D721Med (cell line): ENCODE measurements around the gene GABRG3.

ENCODE experiments used
- DNase-seq: peaks from one replicate; pipeline ENCODE4 v3.0.0; 2011; ENCODE audit warnings: low spot score; ENCODE audit not compliant: insufficient read length
- FAIRE-seq: peaks from 2 replicates; lab custom pipeline; 2011; peaks lifted over from hg19 to GRCh38; lab: Jason Lieb, UNC
- TF ChIP-seq, protein P1 (sequence below): IDR thresholded peaks from 2 replicates; pipeline ENCODE4 v1.5.1; 2012; ENCODE audit warnings: mild to moderate bottlenecking, control low read depth; ENCODE audit not compliant: insufficient read depth; ENCODE audit errors: missing control alignments

The GABRG3 gene

GRCh38 chr15:27458345-27459084 is 487.5 kb downstream of the GABRG3 start:
- TF ChIP-seq, protein P1, sequence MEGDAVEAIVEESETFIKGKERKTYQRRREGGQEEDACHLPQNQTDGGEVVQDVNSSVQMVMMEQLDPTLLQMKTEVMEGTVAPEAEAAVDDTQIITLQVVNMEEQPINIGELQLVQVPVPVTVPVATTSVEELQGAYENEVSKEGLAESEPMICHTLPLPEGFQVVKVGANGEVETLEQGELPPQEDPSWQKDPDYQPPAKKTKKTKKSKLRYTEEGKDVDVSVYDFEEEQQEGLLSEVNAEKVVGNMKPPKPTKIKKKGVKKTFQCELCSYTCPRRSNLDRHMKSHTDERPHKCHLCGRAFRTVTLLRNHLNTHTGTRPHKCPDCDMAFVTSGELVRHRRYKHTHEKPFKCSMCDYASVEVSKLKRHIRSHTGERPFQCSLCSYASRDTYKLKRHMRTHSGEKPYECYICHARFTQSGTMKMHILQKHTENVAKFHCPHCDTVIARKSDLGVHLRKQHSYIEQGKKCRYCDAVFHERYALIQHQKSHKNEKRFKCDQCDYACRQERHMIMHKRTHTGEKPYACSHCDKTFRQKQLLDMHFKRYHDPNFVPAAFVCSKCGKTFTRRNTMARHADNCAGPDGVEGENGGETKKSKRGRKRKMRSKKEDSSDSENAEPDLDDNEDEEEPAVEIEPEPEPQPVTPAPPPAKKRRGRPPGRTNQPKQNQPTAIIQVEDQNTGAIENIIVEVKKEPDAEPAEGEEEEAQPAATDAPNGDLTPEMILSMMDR, result no peak
- DNase-seq (no peak), FAIRE-seq (no peak)

DNA sequence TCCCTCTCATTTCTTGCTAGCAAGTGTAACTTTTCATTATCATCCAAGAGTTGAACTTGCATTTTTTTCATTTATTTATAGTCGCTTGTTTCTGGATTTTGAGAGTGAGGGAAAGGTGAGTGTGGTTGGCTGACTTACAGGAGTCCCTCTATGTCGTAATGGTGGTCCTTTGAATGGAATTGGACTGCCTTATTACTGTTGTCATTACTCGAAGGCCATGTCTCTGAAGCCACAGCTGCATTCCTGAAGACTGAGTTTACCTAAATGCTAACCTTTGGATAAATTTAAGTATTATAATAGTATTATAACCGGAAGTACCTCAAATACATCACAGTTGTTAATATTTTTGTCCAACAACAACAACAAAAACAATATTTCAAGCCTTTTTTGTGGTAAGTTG is 488.9 kb downstream of the GABRG3 start:
- TF ChIP-seq, protein P1, result no peak
- DNase-seq (no peak), FAIRE-seq (no peak)

DNA sequence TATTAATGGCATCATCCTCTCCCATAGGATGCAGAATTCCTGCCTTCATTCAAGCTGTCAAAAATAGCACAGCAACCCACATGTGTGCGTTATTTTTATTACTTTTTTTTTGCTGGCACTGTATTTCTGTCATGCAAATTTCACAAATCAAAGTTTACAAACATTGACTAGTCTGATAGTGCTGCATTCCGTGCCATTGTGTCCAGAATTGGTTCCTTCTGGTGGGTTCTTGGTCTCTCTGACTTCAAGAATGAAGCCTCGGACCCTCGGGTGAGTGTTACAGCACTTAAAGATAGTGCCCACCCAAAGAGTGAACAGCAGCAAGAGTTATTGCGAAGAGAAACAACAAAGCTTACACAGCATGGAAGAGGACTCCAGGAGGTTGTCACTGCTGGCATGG is 490.2 kb downstream of the GABRG3 start:
- TF ChIP-seq, protein P1, result no peak
- DNase-seq (no peak), FAIRE-seq (no peak)

- FAIRE-seq (no peak), DNase-seq (no peak)
- TF ChIP-seq, protein P1, result no peak
Observed at GRCh38 chr15:27463525-27464088, 492.6 kb downstream of the GABRG3 start.

DNA sequence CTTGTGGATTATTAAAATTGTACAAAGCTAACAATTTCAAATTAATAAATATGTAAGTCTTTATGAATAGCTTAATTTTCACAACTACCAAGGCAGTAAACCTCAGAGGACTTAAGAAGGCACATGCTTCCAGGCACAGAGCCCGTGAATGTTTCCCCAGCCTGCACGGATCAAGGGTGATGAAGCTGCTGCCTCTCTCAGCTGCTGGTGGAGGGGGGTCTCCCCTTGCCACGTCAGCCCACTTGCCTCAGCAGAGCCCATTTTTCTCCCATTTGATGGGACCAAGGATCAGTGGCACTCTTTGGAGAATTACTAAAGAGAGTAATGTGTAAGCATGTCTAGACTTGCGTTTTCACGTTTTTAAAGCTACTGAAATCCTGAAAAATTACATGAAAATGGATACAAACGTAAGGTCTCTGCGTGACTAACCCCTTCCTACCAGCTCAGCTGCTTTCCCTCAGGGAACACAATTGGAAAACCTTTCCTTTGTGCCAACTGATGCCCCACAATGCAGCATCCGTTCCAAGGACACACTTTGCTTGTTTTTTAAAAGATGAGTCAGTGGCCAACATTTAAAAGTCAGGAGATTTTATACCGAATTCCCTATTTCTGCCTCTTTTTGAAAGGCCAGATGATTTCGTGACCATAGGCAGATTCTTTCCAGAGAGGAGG is 494.1 kb downstream of the GABRG3 start:
- TF ChIP-seq, protein P1, result no peak
- FAIRE-seq (no peak), DNase-seq (no peak)

DNA sequence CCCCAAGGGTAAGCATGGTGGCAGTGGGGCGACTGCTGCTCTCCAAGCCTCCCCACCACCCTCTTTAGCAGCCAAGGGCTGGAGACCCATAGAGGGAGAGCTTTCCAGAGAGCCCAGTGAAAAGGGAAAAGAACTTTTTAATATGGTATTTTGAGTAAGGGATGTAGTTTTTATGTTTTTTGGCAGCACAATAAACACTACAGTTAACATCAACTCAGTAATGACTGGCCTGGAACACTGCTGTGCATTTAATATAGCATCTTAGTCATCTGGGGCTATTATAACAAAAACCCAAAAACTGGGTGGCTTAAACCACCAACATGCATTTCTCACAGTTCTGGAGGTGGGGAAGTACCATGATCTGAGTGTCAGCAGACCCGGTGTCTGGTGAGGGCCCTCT is 495.8 kb downstream of the GABRG3 start:
- FAIRE-seq (no peak), DNase-seq (no peak)
- TF ChIP-seq, protein P1, result no peak
